ENCODE data around the gene KLHDC7A.

Gene KLHDC7A

GRCh38 chr1:18511149-18511873, 30.6 kb downstream of the KLHDC7A start:
- DNase-seq: no peak

GRCh38 chr1:18511874-18512150, 31.1 kb downstream of the KLHDC7A start:
- no peak for DNase-seq

- no peak for DNase-seq
Measured at GRCh38 chr1:18512883-18513282, 32.2 kb downstream of the KLHDC7A start.

GRCh38 chr1:18513995-18514394, 33.3 kb downstream of the KLHDC7A start:
- DNase-seq: no peak

- no peak for DNase-seq
Measured at GRCh38 chr1:18515120-18515667, 34.5 kb downstream of the KLHDC7A start.

GRCh38 chr1:18516473-18516872, 35.7 kb downstream of the KLHDC7A start:
- DNase-seq: no peak

GRCh38 chr1:18526436-18527275, 45.9 kb downstream of the KLHDC7A start:
- DNase-seq: no peak

GRCh38 chr1:18527514-18527913, 46.8 kb downstream of the KLHDC7A start:
- DNase-seq: no peak

GRCh38 chr1:18527921-18528320, 47.2 kb downstream of the KLHDC7A start:
- no peak for DNase-seq

GRCh38 chr1:18528616-18529015, 47.9 kb downstream of the KLHDC7A start:
- no peak for DNase-seq

- DNase-seq: no peak
Measured at GRCh38 chr1:18529714-18530113, 49.0 kb downstream of the KLHDC7A start.

- DNase-seq: no peak
Measured at GRCh38 chr1:18530587-18531502, 50.1 kb downstream of the KLHDC7A start.

- DNase-seq: no peak
Measured at GRCh38 chr1:18531503-18531845, 50.7 kb downstream of the KLHDC7A start.

GRCh38 chr1:18532390-18533170, 51.9 kb downstream of the KLHDC7A start:
- DNase-seq: no peak

GRCh38 chr1:18533259-18533658, 52.5 kb downstream of the KLHDC7A start:
- no peak for DNase-seq

- no peak for DNase-seq
Measured at GRCh38 chr1:18534810-18535205, 54.1 kb downstream of the KLHDC7A start.

All from stimulated activated CD4-positive, alpha-beta T cell treated with anti-CD3 and anti-CD28 coated beads, Interleukin-12 subunit alpha, Interleukin-12 subunit beta, amount 100 ng/mL, for 4 hours (primary cell).